SU-DHL-6 (cell line): ENCODE results near the gene EFCAB13.

ENCODE experiments used
- CTCF ChIP-seq: fragments of 200-600 bp; sonication (generic); IDR thresholded peaks from one replicate; pipeline ENCODE4 v1.5.1; 2017; ENCODE audit warnings: antibody characterized with exemption, mild to moderate bottlenecking, low read length, moderate library complexity; ENCODE audit not compliant: insufficient read depth, poor library complexity, severe bottlenecking
- EZH2phosphoT487 ChIP-seq: fragments of 200-600 bp; sonication (generic), shearing (Covaris generic); conservative IDR thresholded peaks from 2 replicates; pipeline ENCODE4 v1.6.1; 2018; ENCODE audit warnings: mild to moderate bottlenecking, antibody characterized with exemption, low read length, moderate library complexity, mixed read lengths

- TF ChIP-seq CTCF = no peak
- TF ChIP-seq EZH2phosphoT487 = no peak
These were observed 31.5 kb upstream of the EFCAB13 start for GRCh38 chr17:47292206-47292605.
